Middle frontal gyrus (tissue), 1 donor: ENCODE results near the gene PDCD2L.
"Not testable (repeated sequence)": the region's sequence is repeated elsewhere in the genome, so short reads cannot be mapped to it uniquely, and the experiment has no call there.

Source experiments
- DNase-seq: peaks from one replicate; pipeline ENCODE4 v3.0.0-alpha.2; 2015; ENCODE audit warnings: low spot score; ENCODE audit errors: extremely low spot score

PDCD2L gene

DNA sequence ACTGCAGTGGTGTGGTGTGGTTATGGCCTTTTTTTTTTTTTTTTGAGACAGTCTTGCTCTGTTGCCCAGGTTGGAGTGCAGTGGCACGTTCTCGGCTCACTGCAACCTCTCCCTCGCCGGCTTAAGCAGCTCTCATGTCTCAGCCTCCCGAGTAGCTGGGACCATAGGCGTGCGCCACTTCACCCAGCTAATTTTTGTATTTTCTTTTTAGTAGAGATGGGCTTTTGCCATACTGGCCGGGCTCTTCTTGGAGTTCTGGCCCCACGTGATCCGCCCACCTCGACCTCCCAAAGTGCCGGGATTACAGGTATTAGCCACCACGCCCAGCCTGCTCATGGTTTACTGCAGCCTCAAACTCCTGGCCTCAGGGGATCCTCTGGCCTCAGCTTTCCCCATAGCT, 7.0 kb downstream of the PDCD2L start:
- no peak for DNase-seq

DNA sequence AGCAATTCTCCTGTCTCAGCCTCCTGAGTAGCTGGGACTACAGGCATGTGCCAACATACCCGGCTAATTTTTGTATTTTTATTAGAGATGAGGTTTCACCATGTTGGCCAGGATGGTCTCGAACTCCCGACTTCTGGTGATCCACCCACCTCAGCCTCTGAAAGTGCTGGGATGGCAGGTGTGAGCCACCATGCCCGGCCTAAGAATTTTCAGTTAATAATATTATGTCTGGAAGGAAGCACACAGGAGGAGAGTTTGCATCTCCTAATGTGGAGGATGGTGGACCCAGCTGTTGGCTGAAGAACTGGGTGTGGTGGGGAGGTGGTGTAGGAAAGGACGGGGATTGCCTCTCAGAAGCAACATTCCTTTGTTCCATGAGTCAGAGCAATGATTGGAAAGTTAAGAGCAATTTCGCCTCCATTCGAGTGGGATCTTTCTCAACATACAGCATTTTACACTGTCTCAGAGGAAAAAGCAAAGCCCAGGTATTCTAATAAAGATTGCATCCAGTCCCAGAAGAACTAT, 11.9 kb downstream of the PDCD2L start:
- no peak for DNase-seq

DNA sequence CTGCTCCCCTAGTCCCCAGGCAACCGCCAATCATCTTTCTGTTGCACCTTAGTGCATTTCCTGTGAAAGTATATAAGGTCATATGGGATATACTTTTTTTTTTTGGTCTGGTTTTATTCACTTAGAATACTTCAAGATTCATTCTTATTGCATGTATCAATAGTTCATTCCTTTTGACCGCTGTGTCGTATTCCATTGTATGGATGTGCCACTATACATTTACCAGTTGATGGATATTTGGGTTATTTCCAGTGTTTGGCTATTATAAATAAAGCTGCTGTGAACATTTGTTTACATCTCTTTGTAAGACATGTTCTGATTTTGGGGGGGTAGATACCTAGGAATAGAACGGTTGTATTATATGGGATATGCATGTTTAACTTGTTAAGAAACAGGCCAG, 14.1 kb downstream of the PDCD2L start:
- no peak for DNase-seq

DNA sequence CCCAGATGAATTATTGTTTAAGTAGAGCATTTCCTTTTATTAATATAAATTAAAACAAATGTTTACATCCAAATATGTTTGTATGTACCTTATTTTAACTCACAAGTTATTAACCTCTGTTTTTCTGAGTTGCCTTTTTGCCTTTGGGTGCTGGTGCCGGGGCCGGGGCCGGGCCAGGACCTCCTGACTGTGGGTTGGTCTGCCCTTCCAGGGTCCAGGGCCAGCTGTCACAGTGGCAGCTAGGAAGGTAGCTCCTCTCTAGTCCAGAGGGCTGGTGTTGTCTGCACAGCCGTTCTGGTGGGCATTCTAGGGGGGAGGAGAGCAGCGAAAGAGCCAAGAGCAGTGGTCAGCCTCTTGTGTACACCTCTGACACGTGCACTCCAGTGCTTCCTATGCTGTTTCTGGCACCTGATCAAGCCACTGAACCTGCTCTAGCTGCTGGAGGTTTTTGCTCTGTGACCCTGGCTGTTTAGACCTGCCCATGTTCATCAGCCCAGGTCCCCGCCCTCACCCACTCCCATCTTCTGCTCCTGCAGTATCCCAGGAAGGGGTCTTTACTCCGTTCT, 22.0 kb downstream of the PDCD2L start:
- DNase-seq = no peak

DNA sequence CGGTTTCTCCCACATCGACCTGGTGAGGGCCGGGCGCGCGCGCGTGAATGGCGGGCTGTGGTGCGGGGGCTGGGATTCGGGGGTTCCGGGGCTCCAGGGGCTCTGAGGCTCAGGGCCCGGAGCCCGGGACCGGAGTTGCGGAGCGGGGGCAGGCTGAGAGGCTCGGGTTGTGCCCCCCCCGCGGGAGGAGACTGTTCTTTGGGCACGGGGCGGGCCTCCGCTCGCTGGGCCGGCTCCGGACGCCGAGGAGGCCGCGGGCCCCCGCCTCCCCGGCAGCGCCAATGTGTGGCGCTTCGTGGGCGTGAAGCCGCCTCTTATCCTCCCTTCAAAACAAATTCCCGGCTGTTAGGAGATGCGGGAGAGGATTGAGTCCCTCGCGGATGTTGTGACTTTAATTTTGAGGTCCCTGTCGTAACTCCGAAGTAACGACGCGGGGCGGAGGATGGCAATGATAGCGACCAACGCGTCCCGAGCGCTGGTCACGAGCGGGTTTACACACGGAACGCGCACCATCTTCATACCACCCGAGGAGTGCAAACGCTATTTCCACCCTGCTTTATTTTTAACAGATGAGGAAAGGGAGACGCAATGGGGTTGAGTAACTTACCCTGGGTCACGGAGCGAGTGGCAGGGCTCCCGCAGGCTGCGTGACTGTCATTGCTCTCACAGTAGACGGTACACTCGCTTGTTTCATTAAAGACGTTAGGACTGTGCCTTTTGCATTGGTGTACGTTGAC, 24.5 kb downstream of the PDCD2L start:
- DNase-seq = no peak

DNA sequence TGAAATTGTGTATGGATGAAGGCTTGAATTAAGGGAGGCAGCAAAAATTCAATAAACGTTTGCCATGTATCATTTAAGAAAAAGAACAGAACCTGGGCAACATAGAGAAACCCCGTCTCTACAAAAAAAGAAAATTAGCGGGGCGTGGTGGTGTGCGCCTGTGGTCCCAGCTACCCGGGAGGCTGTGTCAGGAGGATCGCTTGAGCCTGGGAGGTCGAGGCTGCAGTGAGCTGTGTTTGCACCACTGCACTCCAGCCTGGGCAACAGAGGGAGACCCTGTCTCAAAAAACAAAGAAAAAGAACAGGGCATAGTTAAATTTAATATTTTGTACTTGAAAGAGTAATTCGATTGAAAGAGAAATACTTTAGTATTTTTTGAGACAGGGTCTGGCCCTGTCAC, 25.4 kb downstream of the PDCD2L start:
- no peak for DNase-seq

DNA sequence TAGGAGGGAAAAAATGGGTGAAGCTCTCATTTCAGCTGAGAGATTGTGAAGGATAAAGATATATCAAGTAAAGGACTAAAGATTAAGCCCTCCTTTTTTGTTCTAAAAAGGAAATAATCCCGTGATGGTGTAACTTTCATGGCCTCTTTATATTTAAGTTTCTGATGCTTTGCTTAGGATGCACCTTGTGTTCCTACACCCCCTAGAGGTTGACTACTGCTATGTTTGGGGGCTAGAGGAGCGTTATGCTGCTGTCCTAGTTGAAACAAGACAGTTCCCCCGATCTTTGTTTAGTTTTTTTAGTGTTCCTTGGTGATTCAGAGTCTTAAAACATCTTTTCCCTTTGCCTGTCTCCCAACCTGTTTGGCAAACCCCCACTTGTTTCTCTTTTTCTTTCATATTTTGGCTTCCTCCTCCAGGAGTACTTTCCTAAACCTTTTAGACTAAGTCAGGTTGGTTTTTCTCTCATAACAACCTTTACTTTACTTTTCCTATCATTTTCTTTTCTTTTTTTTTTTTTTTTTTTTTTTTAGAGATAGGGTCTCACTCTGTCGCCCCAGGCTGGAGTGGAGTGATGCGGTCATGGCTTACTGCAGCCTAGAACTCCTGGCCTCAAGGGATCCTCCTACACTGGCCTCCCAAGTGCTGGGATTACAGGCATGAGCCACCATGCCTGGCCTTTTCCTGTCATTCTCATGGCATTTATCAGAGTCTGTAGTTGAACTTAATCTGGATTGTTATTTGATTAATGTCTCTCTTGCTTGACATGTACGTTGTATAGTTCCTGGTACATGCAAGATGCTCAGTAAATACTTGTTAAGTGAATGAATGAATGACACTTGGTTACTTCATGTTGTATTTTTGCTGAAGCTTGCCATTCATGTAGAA, 26.8 kb downstream of the PDCD2L start:
- no peak for DNase-seq

DNA sequence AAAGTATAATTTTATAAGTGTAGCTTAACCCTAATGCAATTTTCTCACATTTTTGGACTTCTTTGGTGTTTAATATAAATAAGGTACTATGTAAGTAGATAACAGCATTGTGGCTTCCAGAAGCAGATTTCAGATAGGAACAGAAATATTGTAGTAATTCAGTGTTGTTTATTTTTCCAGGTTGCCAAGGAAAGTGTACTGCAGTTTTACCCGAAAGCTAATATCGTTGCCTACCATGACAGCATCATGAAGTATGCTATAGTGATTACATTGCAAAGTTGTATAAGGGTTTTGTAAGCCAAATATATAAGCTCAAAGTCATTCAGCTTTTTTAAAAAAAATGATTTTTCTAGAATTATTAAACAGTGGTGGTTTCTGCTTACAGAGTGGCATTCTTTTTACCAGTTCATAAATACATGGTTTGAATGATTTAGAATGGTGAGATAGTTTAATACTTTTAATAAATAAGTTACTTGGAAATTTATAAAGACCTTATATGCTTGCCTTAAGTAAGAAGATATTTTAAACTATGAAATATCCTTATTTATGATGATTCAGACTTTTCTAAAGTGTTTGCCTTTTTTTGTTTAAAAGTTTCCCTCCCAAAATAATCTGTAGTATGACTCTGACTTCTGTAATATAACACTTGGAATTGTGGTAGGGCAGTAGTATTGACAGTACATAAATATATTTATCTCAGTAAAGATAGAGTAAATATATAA, 27.6 kb downstream of the PDCD2L start:
- DNase-seq = no peak

DNA sequence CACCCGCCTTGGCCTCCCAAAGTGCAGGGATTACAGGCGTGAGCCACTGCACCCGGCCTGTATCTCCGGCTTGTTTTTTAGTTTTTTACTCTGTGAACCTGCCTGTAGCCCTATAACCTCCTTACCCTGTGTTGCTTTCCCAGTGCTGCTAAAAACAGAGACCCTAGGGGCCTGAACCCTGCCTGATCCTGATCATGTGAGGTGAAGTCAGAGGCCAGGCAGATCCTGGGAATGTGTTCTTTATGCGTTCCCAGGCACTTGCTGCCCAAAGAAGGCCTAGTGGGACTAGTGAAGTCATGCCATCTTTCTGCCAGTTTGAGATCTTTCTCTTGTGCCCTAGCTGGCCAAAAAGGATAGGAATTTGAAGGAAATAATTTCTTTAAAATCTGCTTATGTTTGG, 28.6 kb downstream of the PDCD2L start:
- no peak for DNase-seq

DNA sequence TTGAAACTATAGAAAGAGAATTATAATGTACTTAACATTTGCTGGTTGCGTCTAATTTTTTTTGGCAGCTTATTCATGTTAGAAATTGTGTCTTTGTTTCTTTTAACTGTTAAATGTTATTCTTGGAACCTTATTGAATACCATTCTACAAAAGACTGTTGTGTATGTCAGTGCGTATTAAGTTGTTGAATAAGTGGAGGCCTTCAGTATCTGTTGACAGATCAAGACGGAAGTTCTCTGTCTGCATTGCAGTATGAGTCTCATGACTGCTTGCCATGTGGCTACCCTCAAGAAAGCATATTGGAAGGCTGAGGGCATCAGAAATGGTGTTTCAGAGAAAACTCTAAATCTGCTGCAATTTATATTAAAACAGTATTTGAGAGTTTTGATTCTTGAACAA, 32.5 kb downstream of the PDCD2L start:
- DNase-seq = no peak

DNA sequence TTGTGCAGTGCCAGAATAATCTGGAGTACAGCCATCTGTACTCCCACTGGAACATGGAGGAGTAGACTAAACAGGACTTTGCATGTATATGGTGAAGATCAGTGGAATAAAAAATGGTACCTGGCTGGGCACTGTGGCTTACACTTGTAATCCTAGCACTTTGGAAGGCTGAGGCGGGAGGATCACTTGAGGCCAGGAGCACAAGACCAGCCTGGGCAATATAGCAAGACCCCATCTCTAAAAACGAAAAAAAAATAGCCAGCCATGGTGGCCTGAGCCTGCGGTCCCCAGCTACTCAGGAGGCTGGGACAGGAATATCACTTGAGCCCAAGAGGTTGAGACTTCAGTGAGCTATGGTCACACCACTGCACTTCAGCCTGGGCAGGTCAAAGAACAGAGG, 44.0 kb downstream of the PDCD2L start:
- no peak for DNase-seq

DNA sequence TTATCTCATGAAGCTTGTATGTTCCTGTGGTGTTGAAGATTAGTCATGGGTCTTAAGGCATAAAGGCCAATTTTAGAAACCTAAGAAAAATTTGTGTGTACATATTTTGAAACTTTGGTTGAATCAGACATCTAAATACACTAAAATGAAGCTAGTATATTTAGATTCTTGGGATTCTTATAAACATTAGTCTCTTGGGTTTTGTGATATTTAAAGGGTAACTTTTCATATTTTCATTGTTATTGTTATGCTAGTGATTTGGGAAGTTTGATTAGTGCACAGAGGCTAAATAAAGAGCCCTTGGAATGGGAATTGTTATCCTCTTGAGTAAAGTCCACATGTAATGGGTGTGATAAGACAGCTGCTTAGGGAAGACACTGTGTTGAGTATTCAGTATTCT, 48.5 kb downstream of the PDCD2L start:
- DNase-seq = no peak

DNA sequence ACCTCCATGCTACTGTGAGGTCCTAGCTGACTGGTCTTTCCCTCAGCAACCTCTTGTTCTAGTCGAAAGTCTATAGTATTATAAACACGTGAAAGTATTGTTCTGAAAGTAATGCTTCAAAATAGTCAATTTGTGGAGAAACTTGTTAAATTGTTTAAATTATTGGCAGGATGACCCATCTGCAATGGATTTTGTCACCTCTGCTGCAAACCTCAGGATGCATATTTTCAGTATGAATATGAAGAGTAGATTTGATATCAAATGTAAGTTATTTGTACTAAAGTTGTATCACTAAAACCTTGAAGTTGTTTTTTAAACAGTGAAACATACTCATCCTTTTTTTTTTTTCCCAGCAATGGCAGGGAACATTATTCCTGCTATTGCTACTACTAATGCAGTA, 49.9 kb downstream of the PDCD2L start:
- DNase-seq = no peak

DNA sequence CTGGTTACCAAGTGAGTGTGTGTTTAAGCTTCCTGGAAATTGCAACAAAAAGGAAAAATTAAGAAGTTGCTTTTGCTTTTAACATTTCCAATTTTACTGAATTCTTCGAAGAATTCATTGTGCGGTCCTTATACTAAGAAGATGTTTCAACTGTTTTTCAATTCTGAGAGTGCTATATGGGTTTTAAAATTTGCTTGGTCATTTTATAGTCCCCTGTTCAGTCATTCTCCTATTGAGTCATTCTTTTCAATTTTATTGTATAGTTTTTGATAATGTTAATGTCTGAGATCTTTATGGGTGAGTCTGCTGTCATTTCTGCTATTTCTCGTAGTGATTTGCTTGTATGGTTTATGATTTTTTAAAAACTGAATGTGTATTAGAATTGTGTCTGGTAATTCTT, 50.5 kb downstream of the PDCD2L start:
- no peak for DNase-seq

DNA sequence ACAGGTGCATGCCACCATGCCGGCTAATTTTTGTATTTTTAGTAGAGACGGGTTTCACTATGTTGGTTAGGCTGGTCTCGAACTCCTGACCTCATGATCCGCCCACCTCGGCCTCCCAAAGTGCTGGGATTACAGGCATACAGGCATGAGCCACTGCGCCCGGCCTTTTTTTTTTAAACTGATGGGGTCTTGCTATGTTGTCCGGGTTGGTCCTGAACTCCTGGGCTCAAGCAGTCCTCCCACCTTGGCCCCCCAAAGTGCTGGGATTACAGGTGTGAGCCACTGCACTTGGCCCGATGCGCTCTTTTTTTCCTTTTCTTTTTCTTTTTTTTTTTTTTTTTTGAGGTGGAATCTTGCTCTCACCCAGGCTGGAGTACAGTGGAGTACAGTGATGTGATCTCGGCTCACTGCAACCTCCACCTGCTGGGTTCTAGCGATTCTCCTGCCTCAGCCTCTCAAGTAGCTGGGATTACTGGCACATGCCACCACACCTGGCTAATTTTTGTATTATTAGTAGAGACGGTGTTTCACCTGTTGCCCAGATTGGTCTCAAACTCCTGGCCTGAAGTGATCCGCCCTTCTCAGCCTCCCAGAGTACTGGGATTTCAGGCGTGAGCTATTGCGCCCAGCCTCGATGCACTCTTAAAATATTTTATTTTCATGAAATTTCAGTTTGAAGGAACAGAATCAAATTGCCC, 51.7 kb downstream of the PDCD2L start:
- not testable (repeated sequence) for DNase-seq

DNA sequence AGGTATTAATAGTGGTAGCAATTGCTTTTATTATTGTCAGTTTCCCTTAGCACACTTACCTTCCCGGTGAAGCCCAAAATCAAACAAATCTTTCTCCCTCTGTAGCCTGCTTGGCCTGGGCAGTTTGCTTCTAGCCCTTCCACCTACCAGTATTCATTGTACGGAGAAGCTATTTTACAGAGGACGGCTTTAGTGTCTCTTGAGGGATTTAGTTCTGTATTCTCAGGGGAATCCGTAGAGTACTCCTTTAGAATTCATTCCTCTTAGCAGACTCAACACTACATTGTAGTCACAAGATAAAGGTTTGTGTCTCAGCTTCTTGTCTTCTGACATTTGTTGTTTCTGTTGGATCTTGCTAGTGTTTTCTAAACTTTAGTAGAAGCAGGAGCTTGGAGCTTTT, 53.2 kb downstream of the PDCD2L start:
- DNase-seq = no peak

DNA sequence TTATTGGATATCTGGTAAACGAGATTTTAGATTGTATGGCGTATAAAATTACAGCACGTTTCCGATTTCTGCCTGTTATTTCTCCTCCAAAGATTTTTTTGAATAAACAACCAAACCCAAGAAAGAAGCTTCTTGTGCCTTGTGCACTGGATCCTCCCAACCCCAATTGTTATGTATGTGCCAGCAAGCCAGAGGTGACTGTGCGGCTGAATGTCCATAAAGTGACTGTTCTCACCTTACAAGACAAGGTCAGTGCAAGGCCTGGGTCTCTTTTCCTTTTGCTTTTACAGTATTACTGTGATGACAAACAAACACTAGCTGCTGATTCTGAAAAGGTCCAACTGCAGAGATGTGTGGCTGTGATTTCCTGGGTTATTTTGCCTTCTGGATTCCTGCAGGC, 54.5 kb downstream of the PDCD2L start:
- DNase-seq = no peak

DNA sequence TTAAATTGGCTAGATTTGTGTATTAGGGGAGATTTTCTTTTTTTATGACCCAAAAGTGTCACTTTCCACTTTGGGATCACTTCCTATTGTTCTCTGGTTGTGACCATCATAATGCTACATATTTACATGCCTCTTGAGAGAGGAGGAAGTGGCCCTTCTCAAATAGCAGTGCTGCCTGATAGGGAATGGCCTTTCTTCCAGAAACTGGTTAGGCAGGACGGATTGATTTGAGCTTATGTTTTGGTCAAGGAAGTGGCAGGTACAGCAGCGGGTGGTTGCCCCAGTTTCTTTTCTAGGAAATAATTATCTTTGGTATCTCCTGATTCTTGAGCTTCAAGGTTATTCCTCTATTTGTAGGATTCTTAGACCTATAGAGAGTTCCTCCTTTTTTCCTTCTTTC, 55.4 kb downstream of the PDCD2L start:
- no peak for DNase-seq

DNA sequence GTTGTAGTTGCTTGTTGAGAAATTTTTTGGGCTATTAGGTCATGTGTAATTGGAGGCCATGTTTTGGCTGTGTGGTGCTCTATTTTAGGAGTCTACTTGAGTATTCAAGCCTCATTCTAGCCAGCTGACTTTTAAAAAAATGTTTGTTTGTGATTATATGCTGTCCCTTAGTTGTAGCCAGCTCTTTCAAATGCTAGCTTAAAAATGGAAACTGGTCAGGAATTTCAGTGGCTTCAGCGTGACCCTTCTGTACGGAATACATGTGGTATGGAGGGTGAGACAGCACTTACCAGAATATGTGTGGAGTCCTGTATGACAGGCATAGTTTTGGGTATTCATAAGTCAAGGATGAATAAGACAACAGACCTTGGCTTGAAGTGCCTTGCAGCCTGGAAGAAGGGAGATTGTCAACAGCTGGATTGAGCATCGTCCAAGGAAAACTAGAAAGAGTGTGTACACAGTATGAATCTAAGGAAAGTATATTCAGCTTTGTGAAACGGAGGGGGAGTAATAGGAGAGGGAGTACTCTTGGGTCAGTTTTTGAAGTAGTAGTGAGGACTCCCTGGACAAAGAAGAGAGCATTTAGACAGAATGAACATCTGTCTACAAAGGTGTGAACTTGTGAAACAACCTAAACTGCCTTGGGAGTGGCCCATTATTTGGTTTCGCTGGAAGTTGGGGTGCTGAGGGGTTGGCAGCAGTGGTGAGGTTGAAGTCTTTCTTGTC, 57.3 kb downstream of the PDCD2L start:
- DNase-seq = no peak

DNA sequence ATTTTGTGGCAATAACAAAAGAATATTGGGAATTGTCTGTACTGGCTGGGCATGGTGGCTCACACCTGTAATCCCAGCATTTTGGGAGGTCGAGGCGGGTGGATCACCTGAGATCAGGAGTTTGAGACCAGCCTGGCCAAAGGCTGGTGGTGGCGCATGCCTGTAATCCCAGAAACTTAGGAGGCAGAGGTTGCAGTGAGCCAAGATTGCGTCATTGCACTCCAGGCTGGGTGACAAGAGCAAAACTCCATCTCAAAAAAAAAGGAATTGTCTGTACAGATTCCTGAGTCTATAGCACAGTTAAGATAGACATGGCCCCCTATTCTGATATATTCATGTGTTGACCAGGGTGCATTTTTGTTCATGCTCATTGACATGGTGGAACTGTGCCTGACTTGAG, 60.6 kb downstream of the PDCD2L start:
- not testable (repeated sequence) for DNase-seq
